BE2C (cell line): Measurements from ENCODE around the gene ALKBH6. TPM values are rescaled to one million over a fixed set of nuclear protein-coding genes. Genes with fewer than 3 reads are reported as not detected.

Source experiments
- DNase-seq: peaks from one replicate; pipeline ENCODE4 v3.0.0-alpha.2; 2020
- H3K27me3 ChIP-seq: fragments of 250-450 bp; sonication (Bioruptor Pico); 2 replicates; pipeline ENCODE4 v1.5.1; 2020; ENCODE audit warnings: mild to moderate bottlenecking
- H3K36me3 ChIP-seq: fragments of 250-450 bp; sonication (Bioruptor Pico); 2 replicates; pipeline ENCODE4 v1.5.1; 2020; ENCODE audit warnings: mild to moderate bottlenecking
- H3K4me1 ChIP-seq: fragments of 250-450 bp; sonication (Bioruptor Pico); 2 replicates; pipeline ENCODE4 v1.5.1; 2020
- H3K4me3 ChIP-seq: 2 replicates; pipeline ENCODE4 v1.5.1; 2011; ENCODE audit warnings: low read depth, low read length
- H3K9me3 ChIP-seq: fragments of 250-450 bp; sonication (Bioruptor Pico); 2 replicates; pipeline ENCODE4 v1.5.1; 2020
- polyA plus RNA-seq: library from polyadenylated mRNA; unstranded; fragments of >200 nt; gene quantifications from one replicate; pipeline ENCODE4 v1.2.1, GENCODE V29; 2012; ENCODE audit warnings: low read depth, missing spikeins; ENCODE audit not compliant: insufficient read length, insufficient read depth
- TF ChIP-seq, protein P1 (sequence below): IDR thresholded peaks from 2 replicates; pipeline ENCODE4 v1.5.1; 2012; ENCODE audit warnings: mild to moderate bottlenecking, low read depth, low read length

ALKBH6 gene
- 24.4 TPM for polyA plus RNA-seq

DNA sequence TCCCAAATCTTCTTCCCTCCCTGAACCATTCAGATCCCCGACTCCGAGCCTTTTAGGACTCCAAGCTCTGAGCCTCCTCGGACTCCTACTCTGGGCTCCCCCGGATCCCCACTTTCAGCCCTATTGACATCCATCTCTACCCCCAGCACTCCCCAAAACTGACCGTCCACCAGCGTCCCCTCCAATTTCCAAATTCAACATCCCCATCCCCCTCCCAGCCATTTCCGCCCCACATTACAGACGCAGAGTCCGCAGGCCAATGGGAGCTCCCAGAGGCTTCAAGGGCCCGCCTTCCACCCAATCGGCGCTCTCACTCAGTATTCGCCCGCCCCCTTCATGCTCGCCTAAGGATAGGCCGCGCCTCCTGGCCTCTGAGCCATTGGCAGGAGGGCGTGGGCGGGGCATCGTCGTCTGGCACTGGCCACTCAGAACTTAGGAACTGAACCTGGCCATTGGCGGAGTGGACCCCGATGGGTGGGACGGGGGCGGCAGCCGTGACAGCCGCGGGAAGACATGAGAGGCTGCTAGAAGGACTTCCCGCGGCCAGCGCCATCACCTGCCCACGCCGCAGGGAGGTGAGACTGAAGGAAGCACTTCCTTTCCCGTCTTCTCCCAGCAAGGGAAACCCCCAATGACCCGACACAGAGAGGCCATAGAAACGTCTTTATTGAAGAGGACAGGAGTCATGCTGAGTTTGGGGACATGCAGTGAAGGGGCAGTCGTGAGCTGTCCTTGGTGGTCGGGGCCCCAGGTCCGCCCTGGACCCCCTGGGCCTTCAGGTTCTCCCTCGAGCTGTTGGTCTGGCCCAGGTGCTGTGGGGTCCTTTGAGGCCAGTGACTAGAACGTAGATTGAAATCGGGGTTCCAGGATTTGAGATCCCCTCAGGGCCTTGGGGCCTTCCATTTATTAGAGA, at the start of gene ALKBH6:
TSS of gene ALKBH6 (minus strand) at position 202 of the 913 bp plus-strand sequence. CDS start 816 bp downstream, outside the sequence.
- H3K4me1 ChIP-seq = no peaks in the 10 kb centered on the region; the same call in 1 of the 2 replicates
- peak within 1 kb of the TSS; percentile 86 for H3K4me3 ChIP-seq
- peak; percentile 100 for DNase-seq
- no peaks in the 10 kb centered on the region for H3K27me3 ChIP-seq
- TF ChIP-seq, protein P1, sequence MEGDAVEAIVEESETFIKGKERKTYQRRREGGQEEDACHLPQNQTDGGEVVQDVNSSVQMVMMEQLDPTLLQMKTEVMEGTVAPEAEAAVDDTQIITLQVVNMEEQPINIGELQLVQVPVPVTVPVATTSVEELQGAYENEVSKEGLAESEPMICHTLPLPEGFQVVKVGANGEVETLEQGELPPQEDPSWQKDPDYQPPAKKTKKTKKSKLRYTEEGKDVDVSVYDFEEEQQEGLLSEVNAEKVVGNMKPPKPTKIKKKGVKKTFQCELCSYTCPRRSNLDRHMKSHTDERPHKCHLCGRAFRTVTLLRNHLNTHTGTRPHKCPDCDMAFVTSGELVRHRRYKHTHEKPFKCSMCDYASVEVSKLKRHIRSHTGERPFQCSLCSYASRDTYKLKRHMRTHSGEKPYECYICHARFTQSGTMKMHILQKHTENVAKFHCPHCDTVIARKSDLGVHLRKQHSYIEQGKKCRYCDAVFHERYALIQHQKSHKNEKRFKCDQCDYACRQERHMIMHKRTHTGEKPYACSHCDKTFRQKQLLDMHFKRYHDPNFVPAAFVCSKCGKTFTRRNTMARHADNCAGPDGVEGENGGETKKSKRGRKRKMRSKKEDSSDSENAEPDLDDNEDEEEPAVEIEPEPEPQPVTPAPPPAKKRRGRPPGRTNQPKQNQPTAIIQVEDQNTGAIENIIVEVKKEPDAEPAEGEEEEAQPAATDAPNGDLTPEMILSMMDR = 0 out of 2 replicates have a peak, but pooled peaks have one; percentile 8
- no peaks in the 10 kb centered on the region; the same call in 1 of the 2 replicates for H3K36me3 ChIP-seq
- no peaks in the 10 kb centered on the region for H3K9me3 ChIP-seq

DNA sequence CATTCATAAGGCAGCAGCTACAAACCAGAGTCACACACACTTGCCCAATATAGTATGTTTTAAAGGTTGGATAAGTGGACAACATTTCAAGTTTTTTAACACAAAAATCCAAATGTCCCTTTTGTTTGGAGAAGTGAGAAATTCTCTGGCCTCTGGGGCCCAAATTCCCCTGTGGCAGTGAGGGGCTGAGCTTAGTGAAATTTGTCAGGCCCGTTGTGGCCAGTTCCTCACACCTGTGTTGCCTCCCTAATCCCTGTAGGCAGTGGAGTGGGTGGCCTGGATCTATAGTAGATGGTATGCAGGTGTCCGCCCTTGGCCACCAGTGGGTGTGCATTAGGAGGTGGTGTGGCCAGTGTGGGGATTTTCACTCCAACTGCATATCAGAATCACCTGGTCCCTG, 47.4 kb upstream of the ALKBH6 start:
- no peaks in the 10 kb centered on the region for H3K9me3 ChIP-seq
- TF ChIP-seq, protein P1 = no peak
- no peak for DNase-seq
- H3K4me3 ChIP-seq = no peak overlapping the region
- H3K27me3 ChIP-seq = no peaks in the 10 kb centered on the region
- H3K4me1 ChIP-seq = no peaks in the 10 kb centered on the region
- H3K36me3 ChIP-seq = peaks cover 40% of the 10 kb centered on the region

DNA sequence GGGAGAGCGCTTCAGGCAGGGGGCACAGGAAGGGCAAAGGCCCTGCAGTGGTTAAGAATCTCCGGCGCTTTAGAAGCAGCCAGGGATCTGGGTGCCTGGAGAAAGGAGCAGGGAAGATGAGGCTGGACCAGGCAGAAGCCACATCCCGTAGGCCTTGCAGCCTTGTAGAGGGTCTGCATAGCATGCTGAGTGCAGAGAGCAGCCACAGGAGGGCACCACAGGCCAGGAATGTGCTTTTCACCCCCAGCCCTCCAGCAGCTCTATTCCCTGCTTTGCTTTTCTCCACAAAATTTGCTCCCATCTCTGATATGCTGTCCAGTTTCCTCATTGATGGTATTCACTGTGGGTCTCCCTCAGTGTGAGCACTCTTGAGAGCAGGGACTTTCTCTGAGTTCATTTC, 46.4 kb upstream of the ALKBH6 start:
- H3K9me3 ChIP-seq = no peaks in the 10 kb centered on the region
- peak; percentile 71 for DNase-seq
- TF ChIP-seq, protein P1 = peak; percentile 76
- peaks cover 31% of the 10 kb centered on the region for H3K36me3 ChIP-seq
- no peaks in the 10 kb centered on the region for H3K4me1 ChIP-seq
- no peak overlapping the region for H3K4me3 ChIP-seq
- no peaks in the 10 kb centered on the region for H3K27me3 ChIP-seq

DNA sequence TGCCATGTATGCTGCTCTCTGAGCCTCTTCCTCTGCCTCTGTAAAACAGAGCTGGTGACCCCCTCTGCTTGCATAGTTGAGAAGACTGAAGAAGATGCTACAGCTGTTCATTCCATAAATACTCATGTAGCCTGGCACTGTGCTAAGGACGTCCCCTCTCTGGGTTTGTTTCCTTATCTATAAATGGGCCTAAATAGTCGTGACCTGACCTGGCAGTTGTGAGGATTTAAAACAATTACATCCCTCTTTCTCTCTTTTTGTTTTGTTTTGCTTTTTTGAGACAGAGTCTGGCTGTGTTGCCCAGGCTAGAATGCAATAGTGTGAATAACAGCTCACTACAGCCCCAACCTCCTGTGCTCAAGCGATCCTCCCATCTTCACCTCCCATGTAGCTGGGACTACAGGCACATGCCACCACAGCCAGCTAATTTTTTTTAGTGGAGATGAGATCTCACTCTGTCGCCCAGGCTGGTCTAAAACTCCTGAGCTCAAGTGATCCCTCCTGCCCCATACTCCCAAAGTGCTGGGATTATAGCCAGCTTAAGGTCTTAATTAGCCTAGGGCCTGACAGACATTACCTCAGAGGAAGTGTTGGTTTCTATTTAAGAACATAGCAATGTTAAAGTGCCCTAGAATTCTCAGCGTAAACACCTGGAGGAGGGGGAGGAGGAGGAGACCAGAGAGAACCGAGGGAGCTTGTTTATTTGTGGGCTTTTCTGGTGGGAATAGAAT, 45.3 kb upstream of the ALKBH6 start:
- no peak for DNase-seq
- Histone ChIP-seq H3K36me3 (peaks cover 25% of the 10 kb centered on the region), H3K27me3 (no peaks in the 10 kb centered on the region), H3K9me3 (no peaks in the 10 kb centered on the region), H3K4me1 (no peaks in the 10 kb centered on the region), H3K4me3 (no peak overlapping the region)
- TF ChIP-seq, protein P1 = no peak

DNA sequence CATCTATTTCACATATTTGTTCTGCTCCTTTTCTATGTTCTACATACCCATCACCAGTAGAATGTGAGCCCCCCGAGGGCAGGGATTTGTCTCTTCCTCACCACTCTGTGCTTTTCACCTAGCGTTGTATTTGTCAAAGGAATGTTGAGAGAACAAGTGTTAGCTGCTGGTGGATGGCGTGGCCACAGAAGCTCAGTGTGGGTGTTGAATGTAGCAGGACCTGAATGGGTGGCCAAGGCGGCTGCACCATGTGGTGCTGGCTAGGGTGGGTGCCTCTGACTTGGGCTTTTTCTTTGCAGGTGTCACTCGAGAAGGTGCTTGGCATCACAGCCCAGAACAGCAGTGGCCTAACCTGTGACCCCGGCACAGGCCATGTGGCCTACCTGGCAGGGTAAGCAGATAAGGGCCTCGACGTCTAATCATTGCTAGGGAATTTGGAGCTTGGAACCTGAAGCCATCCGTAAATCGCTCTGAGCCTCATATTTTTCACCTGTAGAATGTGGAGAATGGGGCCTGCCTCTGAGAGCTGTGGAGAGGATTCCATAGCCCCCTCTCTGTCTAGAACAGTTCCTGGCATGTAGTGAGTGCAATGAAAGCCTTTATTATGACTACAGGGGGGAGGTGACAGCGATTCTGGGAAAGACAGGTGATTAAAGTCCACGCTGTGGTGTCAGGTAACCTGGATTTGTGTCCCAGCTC, 44.6 kb upstream of the ALKBH6 start:
- TF ChIP-seq, protein P1 = no peak
- Histone ChIP-seq H3K27me3 (no peaks in the 10 kb centered on the region), H3K4me3 (no peak overlapping the region), H3K9me3 (no peaks in the 10 kb centered on the region), H3K36me3 (peaks cover 23% of the 10 kb centered on the region), H3K4me1 (no peaks in the 10 kb centered on the region)
- DNase-seq = no peak
